Neural progenitor cell (in vitro differentiated cells): ENCODE measurements around the gene ARFGAP3.

Experiments
- EZH2phosphoT487 ChIP-seq: fragments of 200-600 bp; sonication (generic); IDR thresholded peaks from 2 replicates; pipeline ENCODE4 v1.6.1; 2017; ENCODE audit warnings: antibody characterized with exemption
- TF ChIP-seq, protein P1 (sequence below): fragments of 200-600 bp; sonication (generic); IDR thresholded peaks from 2 replicates; pipeline ENCODE4 v1.5.1; 2017; ENCODE audit warnings: antibody characterized with exemption, mild to moderate bottlenecking

DNA sequence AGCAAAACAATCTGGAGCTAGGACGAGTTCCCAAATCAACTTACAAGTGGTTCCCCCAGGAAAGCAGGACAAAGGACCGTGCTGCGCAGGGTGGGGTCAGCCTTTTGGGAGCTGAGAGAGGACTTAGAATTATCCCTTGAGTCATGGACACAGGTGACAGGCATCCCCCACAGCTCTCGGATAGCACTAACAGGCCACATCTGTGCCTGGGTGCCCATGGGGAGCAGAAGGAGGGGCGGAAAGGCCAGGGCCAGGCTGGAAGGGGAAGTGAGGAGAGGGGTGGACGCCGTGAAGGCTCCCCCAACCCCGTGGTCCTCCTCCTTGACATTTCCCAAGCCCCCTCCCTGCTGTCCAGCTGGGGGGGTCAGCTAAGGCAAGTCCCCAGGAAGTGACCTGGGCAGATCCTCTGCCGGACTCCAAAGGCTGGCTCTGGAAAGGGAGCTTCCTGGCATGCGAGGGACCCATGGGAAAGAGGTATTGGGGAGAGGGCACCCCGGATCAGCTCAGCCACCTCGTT, 104.8 kb downstream of the ARFGAP3 start:
- TF ChIP-seq, protein P1, sequence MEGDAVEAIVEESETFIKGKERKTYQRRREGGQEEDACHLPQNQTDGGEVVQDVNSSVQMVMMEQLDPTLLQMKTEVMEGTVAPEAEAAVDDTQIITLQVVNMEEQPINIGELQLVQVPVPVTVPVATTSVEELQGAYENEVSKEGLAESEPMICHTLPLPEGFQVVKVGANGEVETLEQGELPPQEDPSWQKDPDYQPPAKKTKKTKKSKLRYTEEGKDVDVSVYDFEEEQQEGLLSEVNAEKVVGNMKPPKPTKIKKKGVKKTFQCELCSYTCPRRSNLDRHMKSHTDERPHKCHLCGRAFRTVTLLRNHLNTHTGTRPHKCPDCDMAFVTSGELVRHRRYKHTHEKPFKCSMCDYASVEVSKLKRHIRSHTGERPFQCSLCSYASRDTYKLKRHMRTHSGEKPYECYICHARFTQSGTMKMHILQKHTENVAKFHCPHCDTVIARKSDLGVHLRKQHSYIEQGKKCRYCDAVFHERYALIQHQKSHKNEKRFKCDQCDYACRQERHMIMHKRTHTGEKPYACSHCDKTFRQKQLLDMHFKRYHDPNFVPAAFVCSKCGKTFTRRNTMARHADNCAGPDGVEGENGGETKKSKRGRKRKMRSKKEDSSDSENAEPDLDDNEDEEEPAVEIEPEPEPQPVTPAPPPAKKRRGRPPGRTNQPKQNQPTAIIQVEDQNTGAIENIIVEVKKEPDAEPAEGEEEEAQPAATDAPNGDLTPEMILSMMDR, result no peak
- TF ChIP-seq EZH2phosphoT487, result no peak
